Dedifferentiated amniotic fluid mesenchymal stem cell (primary cell): ENCODE data around the gene DCBLD1.

Source experiments
- DNase-seq: peaks from one replicate; pipeline ENCODE4 v3.0.0-alpha.2; 2016; ENCODE audit errors: extremely low spot score

Gene DCBLD1

DNA sequence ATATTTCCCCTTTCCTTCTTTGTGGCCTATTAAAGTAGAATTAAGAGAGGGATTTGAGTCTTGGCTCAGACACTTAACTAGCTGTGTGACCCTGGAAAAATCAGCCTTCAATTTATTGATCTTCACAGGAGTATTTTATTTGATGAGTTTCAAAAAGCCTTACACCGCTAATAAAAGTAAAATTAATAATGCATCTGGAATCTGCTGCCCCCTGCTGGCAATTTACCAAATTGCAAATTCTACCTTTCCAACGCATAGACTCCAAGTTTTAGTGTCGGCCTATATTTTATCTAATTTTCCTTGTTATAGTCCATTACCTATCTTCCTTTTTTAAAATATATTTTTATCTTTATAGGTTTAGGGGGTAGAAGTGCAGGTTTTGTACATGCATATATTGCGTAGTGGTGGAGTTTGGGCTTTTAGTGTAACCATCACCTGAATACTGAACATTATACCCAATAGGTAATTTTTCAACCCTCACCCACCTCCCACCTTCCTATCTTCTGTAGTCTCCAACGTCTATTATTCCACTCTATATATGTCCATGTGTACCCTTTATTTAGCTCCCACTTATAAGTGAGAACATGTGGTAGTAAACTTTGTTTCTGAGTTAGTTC lies 73.5 kb downstream of the DCBLD1 start:
- DNase-seq: no peak

- DNase-seq: no peak
These were observed 75.5 kb downstream of the DCBLD1 start for GRCh38 chr6:117557951-117558350.

DNA sequence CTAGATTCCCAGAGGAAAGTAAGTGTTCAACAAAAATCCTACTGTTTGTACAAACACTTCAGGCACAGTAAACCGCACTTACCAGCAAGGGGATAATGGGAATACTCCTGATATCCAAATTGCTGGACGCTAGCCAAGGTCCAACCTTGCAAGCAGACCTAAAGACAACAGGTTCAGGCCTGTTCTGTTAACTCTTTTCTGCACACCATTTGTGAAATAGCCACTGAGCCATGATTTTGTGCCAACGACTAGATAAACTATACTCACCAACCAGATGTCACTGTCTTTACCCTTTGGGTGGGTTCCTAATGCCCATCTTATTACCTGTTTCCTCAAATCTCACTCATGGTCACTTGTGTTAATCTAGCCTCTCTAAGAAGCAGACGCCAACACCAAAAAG lies 76.3 kb downstream of the DCBLD1 start:
- no peak for DNase-seq

GRCh38 chr6:117559299-117559698 lies 76.8 kb downstream of the DCBLD1 start:
- no peak for DNase-seq

DNA sequence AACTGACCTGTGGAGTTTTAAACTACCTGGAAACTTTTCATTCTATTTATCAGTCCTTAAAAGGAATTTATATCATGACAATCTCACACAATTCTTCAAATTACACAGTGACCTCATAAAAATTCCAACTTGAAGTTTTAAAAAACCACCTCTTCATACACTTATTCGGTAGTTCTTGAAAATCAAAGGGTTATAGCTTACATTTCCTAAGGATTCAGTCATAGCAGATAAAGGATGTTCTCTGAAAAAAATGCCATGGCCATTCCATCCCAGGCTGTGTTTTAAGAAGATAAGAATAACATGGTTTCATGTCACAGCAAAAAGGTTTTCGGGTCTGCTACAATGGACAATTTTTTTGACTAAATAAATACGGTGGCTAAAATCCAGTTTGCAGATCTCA lies 78.7 kb downstream of the DCBLD1 start:
- DNase-seq: no peak

GRCh38 chr6:117564681-117565080 lies 82.2 kb downstream of the DCBLD1 start:
- no peak for DNase-seq

DNA sequence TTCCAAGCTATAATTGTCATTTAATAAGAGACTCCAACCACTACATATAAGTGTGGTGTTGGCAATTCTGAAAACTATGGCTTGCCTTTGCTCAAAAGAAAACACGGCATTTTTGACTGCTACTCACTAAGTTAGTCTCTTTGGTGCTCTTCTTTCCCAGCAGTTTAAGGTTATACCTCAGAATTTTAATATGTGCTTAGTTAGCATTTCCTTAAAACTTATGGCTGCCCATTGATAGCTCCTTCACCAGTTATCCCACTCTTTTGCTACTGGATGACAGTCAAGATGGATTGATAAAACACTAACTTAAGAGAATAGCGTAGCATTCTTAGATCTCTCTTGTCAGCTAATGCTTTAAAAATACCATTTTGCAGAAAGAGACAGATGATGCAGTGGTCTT lies 85.8 kb downstream of the DCBLD1 start:
- no peak for DNase-seq

- DNase-seq: no peak
These were observed 86.4 kb downstream of the DCBLD1 start for GRCh38 chr6:117568831-117569410.

DNA sequence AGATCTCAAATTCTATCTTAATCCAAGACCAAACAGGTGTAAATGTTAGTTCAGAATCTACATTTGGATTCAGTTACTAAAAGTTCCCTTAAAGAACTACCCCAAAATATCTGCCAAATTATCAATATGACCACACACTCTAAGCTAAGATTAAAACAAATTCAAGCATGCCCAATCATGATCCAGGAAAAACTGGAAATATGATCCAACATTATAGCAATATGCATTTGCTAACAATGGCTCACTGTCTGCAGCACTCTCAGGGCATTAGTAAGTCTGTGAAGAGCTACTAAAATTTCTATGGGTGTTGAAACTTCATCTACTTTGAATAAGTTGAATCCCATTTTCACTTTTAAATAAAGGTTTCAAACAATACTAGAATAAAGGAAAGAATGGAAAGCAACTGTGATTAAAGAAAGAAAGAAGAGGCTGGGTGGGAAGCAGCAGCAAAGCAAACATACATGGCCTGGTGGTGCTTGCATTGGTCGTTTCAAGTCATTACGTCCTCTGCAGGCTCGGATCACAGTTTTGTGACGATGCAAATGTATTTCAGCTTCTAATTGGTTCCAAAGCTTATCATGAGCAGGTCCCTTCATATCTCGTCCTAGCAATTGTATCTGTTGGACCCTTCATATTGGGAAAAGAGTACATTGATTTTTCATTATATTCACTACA lies 90.7 kb downstream of the DCBLD1 start:
- DNase-seq: no peak

GRCh38 chr6:117574198-117574597 lies 91.7 kb downstream of the DCBLD1 start:
- no peak for DNase-seq

GRCh38 chr6:117585647-117586046 lies 103.2 kb downstream of the DCBLD1 start:
- no peak for DNase-seq

- no peak for DNase-seq
These were observed 108.0 kb downstream of the DCBLD1 start for GRCh38 chr6:117590447-117590846.

- DNase-seq: no peak
These were observed 108.9 kb downstream of the DCBLD1 start for GRCh38 chr6:117591405-117591804.

DNA sequence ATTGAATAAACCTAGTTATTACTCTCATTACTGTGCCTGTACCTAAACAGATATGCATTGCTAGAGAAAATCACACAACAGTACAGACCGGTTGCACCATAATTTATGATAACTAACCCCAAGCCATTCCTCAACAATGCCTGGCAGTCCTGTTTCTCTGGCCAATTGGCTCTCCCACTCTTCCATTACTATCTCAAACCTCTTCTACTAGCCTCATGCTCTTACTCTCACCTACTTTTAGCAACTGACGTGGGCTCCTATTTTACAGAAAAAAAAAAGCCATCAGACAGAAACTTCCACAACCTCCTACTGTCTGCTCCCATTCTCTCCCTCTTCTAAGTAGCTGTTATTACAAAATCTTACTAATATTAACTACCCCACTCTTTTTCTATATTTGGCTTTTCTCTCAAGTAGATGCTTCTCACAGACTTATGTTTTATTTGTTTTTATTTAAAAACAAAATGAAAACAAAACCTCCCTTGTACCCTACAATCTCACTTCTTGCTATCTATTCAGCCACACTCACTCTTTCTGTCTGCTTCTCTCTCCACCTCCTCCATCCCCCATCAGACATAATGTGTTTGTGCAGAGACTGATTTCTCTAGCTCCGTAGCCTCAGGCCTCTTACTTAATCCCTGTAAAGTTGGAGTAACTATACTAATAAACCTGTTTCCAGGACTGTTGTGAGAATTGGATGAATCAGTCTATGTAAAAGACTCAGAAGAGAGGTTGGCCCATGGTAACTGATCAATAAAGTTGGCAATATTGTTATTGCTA lies 110.7 kb downstream of the DCBLD1 start:
- DNase-seq: no peak

GRCh38 chr6:117595099-117595923 lies 112.8 kb downstream of the DCBLD1 start:
- DNase-seq: no peak

DNA sequence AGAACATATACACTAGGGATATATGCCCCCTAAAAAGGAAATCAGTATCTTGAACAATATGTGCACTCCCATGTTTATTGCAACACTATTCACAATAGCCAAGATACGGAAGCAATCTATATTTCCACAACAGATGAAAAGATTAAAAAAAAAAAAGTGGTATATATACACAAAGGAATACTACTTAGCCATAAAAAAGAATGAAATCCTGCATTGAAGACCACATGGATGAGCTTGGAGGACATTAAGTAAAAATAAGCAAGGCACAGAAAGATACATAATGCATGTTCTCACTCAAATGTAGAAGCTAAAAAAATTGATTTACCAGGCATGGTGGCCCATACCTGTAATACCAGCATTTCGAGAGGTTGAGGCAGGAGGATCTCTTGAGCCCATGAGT lies 115.3 kb downstream of the DCBLD1 start:
- no peak for DNase-seq
